HEK293T (cell line): ENCODE data around the gene PAPPA2.

Experiments used
- CTCF ChIA-PET: fragments of 350-600 bp; formaldehyde crosslinking; extraction: SDS; loops from one replicate; lab custom pipeline; 2021; ENCODE audit warnings: antibody characterized with exemption, inconsistent platforms; lab: Yijun Ruan, JAX
- POLR2A ChIA-PET: fragments of 350-600 bp; formaldehyde crosslinking; extraction: SDS; loops from one replicate; lab custom pipeline; 2020; ENCODE audit warnings: antibody characterized with exemption, inconsistent platforms; lab: Yijun Ruan, JAX
- DNase-seq: peaks from one replicate; pipeline ENCODE4 v3.0.0; 2012; ENCODE audit warnings: mixed read lengths; ENCODE audit errors: extremely low spot score
- ARNT ChIP-seq: fragments of 450-650 bp; IDR thresholded peaks from 2 replicates; pipeline ENCODE4 v1.6.1; 2017; ENCODE audit warnings: mild to moderate bottlenecking
- BHLHE40 ChIP-seq: fragments of 450-650 bp; IDR thresholded peaks from 2 replicates; pipeline ENCODE4 v1.6.1; 2016; ENCODE audit warnings: mild to moderate bottlenecking, moderate library complexity, borderline replicate concordance
- CTBP1 ChIP-seq: fragments of 450-650 bp; IDR thresholded peaks from 2 replicates; pipeline ENCODE4 v1.6.1; 2016; ENCODE audit warnings: borderline replicate concordance
- ELF4 ChIP-seq: fragments of 450-650 bp; IDR thresholded peaks from 2 replicates; pipeline ENCODE4 v1.6.1; 2017; ENCODE audit warnings: antibody characterized with exemption
- FOXA1 ChIP-seq: fragments of 450-650 bp; IDR thresholded peaks from 2 replicates; pipeline ENCODE4 v1.6.1; 2016; ENCODE audit warnings: mild to moderate bottlenecking
- FOXK2 ChIP-seq: fragments of 450-650 bp; IDR thresholded peaks from 2 replicates; pipeline ENCODE4 v1.6.1; 2016; ENCODE audit warnings: mild to moderate bottlenecking
- FOXM1 ChIP-seq: fragments of 450-650 bp; IDR thresholded peaks from 2 replicates; pipeline ENCODE4 v1.6.1; 2017; ENCODE audit warnings: mild to moderate bottlenecking, borderline replicate concordance
- HDGF ChIP-seq: fragments of 450-650 bp; IDR thresholded peaks from 2 replicates; pipeline ENCODE4 v1.6.1; 2017; ENCODE audit warnings: antibody characterized with exemption, borderline replicate concordance
- L3MBTL2 ChIP-seq: fragments of 450-650 bp; conservative IDR thresholded peaks from 2 replicates; pipeline ENCODE4 v1.6.1; 2016; ENCODE audit warnings: mild to moderate bottlenecking
- LEF1 ChIP-seq: fragments of 450-650 bp; IDR thresholded peaks from 2 replicates; pipeline ENCODE4 v1.6.1; 2017; ENCODE audit warnings: mild to moderate bottlenecking, borderline replicate concordance
- NFRKB ChIP-seq: fragments of 450-650 bp; IDR thresholded peaks from 2 replicates; pipeline ENCODE4 v1.6.1; 2016; ENCODE audit warnings: mild to moderate bottlenecking, moderate library complexity
- SP1 ChIP-seq: fragments of 450-650 bp; IDR thresholded peaks from 2 replicates; pipeline ENCODE4 v1.6.1; 2017
- SUZ12 ChIP-seq: fragments of 450-650 bp; IDR thresholded peaks from 2 replicates; pipeline ENCODE4 v1.6.1; 2016; ENCODE audit warnings: mild to moderate bottlenecking
- TARDBP ChIP-seq: fragments of 450-650 bp; IDR thresholded peaks from 2 replicates; pipeline ENCODE4 v1.6.1; 2016
- ZNF384 ChIP-seq: fragments of 450-650 bp; IDR thresholded peaks from 2 replicates; pipeline ENCODE4 v1.6.1; 2016
- TF ChIP-seq, protein P1 (sequence below): fragments of 450-650 bp; IDR thresholded peaks from 2 replicates; pipeline ENCODE4 v1.6.1; 2016

The PAPPA2 gene

DNA sequence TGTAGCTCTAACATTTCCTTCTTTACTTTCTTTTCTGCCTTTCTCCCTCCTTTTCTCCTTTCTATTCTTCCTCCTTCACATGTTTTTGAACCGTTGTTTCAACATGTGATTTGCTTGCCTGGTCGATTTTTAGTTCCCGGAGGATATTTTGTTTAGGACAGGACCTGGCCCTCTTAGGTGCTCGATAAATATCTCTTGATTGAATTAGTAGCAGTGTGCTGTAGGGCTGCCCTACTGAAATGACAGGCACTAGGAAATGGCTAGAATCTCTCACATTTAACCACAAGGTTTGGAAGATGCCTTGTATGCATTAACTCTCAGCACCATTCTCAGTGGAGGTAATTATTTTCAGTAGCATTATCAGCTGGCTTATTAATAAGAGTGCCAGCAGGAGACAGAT, 305.6 kb downstream of the PAPPA2 start:
- no peak for DNase-seq
- TF ChIP-seq SP1 (no peak), CTBP1 (no peak), HDGF (no peak)
- POLR2A ChIA-PET: no interaction called here
- CTCF ChIA-PET: no interaction called here

DNA sequence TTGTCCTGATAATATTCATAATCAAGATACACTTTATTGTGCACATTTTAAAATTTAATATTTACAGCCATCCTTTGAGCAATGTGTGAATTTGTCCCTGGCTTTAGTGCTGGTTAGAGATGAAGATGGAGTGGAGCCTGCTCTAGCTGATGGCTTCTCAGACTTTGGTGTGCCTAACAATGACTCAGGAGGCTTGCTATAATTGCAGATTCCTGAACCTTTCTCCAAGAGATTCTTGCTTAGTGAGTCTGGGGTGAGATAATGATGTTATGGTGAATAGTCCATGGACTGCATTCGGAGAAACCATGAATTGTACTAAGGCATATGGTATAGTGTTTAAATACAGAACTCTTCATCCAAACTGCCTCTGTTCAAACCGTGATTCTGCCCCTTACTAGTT, 307.1 kb downstream of the PAPPA2 start:
- ChIA-PET POLR2A (no interaction called here), CTCF (no interaction called here)
- TF ChIP-seq LEF1 (no peak), TARDBP (no peak), L3MBTL2 (no peak), SP1 (no peak), BHLHE40 (no peak), FOXM1 (no peak), FOXA1 (no peak), CTBP1 (no peak), ELF4 (no peak), ARNT (no peak), HDGF (no peak), FOXK2 (no peak), ZNF384 (no peak)
- TF ChIP-seq, protein P1, sequence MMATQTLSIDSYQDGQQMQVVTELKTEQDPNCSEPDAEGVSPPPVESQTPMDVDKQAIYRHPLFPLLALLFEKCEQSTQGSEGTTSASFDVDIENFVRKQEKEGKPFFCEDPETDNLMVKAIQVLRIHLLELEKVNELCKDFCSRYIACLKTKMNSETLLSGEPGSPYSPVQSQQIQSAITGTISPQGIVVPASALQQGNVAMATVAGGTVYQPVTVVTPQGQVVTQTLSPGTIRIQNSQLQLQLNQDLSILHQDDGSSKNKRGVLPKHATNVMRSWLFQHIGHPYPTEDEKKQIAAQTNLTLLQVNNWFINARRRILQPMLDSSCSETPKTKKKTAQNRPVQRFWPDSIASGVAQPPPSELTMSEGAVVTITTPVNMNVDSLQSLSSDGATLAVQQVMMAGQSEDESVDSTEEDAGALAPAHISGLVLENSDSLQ: no peak
- no peak for DNase-seq

DNA sequence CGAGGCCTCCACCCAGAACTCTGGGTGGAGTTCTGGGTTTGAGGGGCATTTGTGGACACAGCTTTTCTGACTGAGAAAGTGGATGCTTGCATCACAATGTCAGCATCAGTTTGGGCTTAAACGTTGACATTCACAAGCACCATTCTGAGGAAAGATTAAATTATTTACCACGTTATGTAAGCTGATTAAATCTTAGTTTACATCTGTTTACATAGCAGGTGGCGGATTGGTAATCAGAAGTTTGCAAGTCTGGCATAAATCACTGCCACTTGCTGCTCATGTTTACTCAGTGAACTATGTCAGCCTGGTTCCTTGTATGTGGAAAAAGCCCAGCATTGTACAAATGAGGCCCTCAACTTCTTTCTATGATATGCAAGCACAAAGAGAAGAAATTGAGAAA, 310.1 kb downstream of the PAPPA2 start:
- TF ChIP-seq, protein P1: no peak
- TF ChIP-seq FOXM1: no peak
- TF ChIP-seq SP1: no peak
- TF ChIP-seq ELF4: no peak
- TF ChIP-seq SUZ12: no peak
- TF ChIP-seq LEF1: no peak
- TF ChIP-seq CTBP1: no peak
- no peak for TF ChIP-seq ARNT
- TF ChIP-seq L3MBTL2: no peak
- no peak for TF ChIP-seq HDGF
- DNase-seq: no peak
- POLR2A ChIA-PET: no interaction called here
- CTCF ChIA-PET: no interaction called here

DNA sequence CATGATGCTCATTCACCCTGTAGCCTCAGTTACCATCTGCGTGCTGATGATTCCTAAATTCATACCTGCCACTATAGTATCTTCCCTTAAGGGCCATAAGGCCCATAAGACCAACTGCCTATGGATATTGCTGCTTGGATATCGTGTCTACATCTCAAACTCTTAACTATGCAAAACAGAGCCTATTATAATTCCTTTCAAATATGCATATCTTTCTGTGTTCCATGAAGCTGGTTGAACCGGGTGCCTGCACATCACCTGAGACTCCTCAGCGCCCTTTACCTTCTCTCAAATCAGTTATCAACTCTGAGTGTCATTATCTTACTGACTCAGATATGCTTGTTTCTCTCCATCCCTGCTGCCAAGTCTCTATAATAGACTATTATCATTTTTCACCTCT, 311.2 kb downstream of the PAPPA2 start:
- POLR2A ChIA-PET: no interaction called here
- CTCF ChIA-PET: no interaction called here
- TF ChIP-seq CTBP1 (no peak), SUZ12 (no peak)
- DNase-seq: no peak

DNA sequence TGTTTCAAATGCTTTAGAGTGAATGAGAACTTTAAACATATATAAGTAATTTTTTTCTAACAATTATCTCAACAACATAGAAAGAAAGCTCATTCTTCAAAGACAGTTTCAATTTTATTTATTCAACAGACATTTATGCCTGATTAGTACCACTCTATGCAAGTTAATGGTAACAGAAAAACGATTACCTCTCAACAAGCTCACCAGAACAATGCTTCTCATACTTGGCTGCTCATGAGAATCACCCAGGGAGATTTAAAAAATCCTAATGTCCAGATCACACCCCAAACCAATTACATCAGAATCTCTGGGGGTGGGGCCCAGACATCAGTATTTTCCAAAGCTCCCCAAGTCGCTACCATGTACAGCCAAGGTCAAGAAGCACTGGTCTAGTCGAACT, 312.4 kb downstream of the PAPPA2 start:
- CTCF ChIA-PET: no interaction called here
- POLR2A ChIA-PET: no interaction called here
- no peak for DNase-seq
- TF ChIP-seq L3MBTL2 (no peak), FOXM1 (no peak), FOXK2 (no peak), CTBP1 (no peak), HDGF (no peak), BHLHE40 (no peak), ELF4 (no peak), SP1 (no peak), TARDBP (no peak), FOXA1 (no peak), ZNF384 (no peak), ARNT (no peak), NFRKB (no peak)
- TF ChIP-seq, protein P1: no peak

DNA sequence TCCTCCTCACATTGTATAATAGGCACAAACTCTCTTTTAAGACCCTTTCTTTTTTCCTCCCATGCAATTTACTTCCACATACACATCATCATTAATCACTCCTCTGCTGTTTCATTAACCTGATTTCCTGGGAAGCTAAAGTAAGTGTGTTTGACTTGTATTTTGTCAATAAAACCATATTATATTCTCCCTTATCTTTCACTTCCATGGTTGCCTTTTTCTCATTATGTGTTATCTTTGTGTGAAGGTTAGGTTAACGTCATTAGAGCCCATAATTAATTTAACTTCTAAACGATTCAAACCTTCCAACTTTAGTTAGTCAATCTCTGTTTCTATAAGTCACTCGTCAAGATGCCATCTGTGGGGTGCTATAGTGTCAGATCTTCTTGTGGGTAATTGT, 313.0 kb downstream of the PAPPA2 start:
- CTCF ChIA-PET: no interaction called here
- TF ChIP-seq FOXM1 (no peak), HDGF (no peak), SP1 (no peak), ARNT (no peak), CTBP1 (no peak), FOXA1 (no peak), SUZ12 (no peak), L3MBTL2 (no peak)
- TF ChIP-seq, protein P1: no peak
- POLR2A ChIA-PET: no interaction called here
- DNase-seq: no peak

DNA sequence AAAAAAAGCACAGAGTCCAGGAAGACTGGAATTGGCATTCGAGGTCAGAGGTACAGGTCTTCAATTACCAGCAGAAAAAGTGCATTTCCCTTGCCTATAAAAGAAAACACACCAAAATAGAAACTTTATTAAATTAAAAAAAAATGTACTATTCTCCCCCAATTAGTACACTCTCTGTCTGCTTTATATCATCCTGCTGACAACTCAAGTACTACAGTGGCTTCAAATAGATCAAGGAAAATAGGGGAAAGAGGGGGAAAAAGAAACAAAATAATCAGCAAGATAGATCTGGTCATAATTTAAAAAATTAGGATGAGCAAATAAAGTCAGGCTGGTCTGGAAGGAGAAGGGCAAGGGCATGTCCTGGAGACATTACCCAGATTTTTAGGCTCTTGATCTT, 315.1 kb downstream of the PAPPA2 start:
- ChIA-PET CTCF (no interaction called here), POLR2A (no interaction called here)
- DNase-seq: no peak
- TF ChIP-seq ZNF384: no peak
- TF ChIP-seq L3MBTL2: no peak
- TF ChIP-seq FOXA1: no peak
- TF ChIP-seq HDGF: no peak
- TF ChIP-seq, protein P1: no peak
- no peak for TF ChIP-seq CTBP1
- no peak for TF ChIP-seq ELF4
- no peak for TF ChIP-seq ARNT
- no peak for TF ChIP-seq TARDBP
- no peak for TF ChIP-seq SP1
